Measurements from ENCODE around the gene WSB1. TPM values are rescaled to one million over a fixed set of nuclear protein-coding genes. Genes with fewer than 3 reads are reported as not detected.

Gene WSB1
- total and polyA plus RNA-seq, 9 of the 15 experiments (the other 6 are each of a cell fraction or from before 2014, with no cell fraction given), result 22.8 to 229 (median 81.1) TPM

DNA sequence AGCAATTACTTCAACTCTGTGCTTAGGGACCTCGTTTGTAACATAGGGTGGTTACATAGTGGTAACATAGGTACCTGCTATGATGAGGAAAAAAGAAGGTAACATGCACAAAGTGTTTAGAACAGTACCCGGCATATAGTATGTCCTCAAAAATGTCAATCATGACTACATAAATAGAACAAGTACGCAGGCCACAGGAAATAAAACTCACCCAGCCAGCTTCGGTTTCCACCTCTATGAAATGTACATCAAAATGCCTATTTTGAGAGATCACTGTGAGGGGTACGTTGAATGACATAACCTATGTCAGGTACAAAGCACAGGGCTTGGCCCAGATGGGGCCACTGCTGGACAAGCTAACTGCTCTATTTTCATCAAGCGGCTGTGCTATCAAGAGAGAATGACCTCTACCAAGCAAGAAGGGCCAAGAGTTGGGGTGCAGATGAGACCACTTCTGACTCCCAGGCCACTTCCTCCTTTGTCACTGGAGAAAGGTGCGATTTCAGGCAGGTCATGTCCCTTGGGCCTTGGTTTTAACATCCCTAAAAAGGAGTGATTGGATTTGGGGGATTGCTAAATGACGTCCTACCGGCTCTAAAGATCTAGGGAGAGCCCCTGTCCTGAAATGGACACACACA, 45.4 kb downstream of the WSB1 start:
- Histone ChIP-seq H3K79me2 (ENCODE audit: control insufficient read depth, insufficient read depth, low read length) (peaks cover 3% of the 10 kb centered on the region; the same call in 2 of the 3 replicates), H4K20me1 (replicated peaks; ENCODE audit: control insufficient read depth, insufficient read depth, low read length) (no peaks in the 10 kb centered on the region), H3K9me1 (ENCODE audit: control insufficient read depth, insufficient read depth, low read length) (no peaks in the 10 kb centered on the region), H3K4me3 (no peak overlapping the region), H3K4me2 (ENCODE audit: insufficient read depth, low read length) (peak overlapping the region; percentile 54), H3K36me3 (ENCODE audit: control insufficient read depth, insufficient read depth, low read length) (no peaks in the 10 kb centered on the region; the same call in 2 of the 3 replicates), H2AFZ (ENCODE audit: low read depth, low read length) (0 out of 2 replicates have a peak overlapping the region, but pooled peaks have one; percentile 0), H3K27me3 (ENCODE audit: control insufficient read depth in 2 of 2, insufficient read depth in 2 of 2, low read length in 2 of 2) (no peaks in the 10 kb centered on the region), H3K27ac (ENCODE audit: extremely low read depth, low read depth, low read length) (peak overlapping the region; percentile 67), H3K4me1 (replicated peaks in 1 of 2; ENCODE audit: control insufficient read depth in 2 of 2, insufficient read depth in 2 of 2, low read length in 2 of 2) (peaks cover 36 to 61% of the 10 kb centered on the region in 2 experiments), H3K9me3 (replicated peaks; ENCODE audit: control insufficient read depth, insufficient read depth, low read depth, low read length) (no peaks in the 10 kb centered on the region), H3K9ac (ENCODE audit: insufficient read depth in 1 of 2, low read depth in 2 of 2, low read length in 2 of 2) (peak overlapping the region in 1 of 2 experiments; percentile 37; a peak in 3 of 4 replicates)
- ChIA-PET POLR2A (interaction anchor here (1.0 to 2.3 kb wide), 5 partner anchors 13 to 261 kb away, joined by 3 to 13 read pairs (median 4); partner anchors contain the start of gene WSB1), CTCF (ENCODE audit: low intra/inter-chr PET ratio) (no interaction called here)
- DNase-seq (ENCODE audit: extremely low read depth in 1 of 4, low spot score in 3 of 4), result no peak
- no peak for TF ChIP-seq MCM7 (IDR thresholded peaks at IDR 0.05)
- 0 out of 2 replicates have a peak, but pooled peaks have one; percentile 15 for TF ChIP-seq ETV1 (tag; conservative IDR thresholded peaks at IDR 0.05; ENCODE audit: low read depth)
- TF ChIP-seq YBX1 (IDR thresholded peaks at IDR 0.05), result no peak
- 0 out of 4 replicates have a peak, but pooled peaks of 1 of the 2 experiments have one; percentile 1 for TF ChIP-seq MAZ (CRISPR knock-in tag; conservative IDR thresholded peaks at IDR 0.05 in 1 of 2, IDR thresholded peaks at IDR 0.05 in 1 of 2)
- TF ChIP-seq SPI1 (IDR thresholded peaks at IDR 0.05; ENCODE audit: borderline replicate concordance, low read depth, low read length), result peak; percentile 92
- TF ChIP-seq ZNF277 (CRISPR knock-in tag; IDR thresholded peaks at IDR 0.05; ENCODE audit: borderline replicate concordance), result no peak
- peak; percentile 95; the same call in 1 of the 2 replicates for TF ChIP-seq SREBF2 (CRISPR knock-in tag; IDR thresholded peaks at IDR 0.05)
- 0 out of 2 replicates have a peak, but pooled peaks have one; percentile 65 for TF ChIP-seq TSC22D4 (tag; IDR thresholded peaks at IDR 0.05)
- no peak for TF ChIP-seq ERF (CRISPR knock-in tag; IDR thresholded peaks at IDR 0.05)
- intact Hi-C loops (cut with micrococcal nuclease) (no loop called here), in situ Hi-C loops (cut with MboI) (no loop called here)
- ATAC-seq, result no peak
- no TSS peak for BruUV-seq (replicated peaks)
- 58% methylated on average over 9 of the region's 9 CpGs for WGBS (ENCODE audit: insufficient coverage, low coverage, missing lambda C conversion rate)
- no peak for FAIRE-seq
